Right lobe of liver (tissue), 6 donors: ENCODE measurements around the gene OGN. TPM values are rescaled to one million over a fixed set of nuclear protein-coding genes. Genes with fewer than 3 reads are reported as not detected.

Experiments
- ATAC-seq, 4 donors: fragments of 200-7000 bp; cut with Tn5 transposase; one replicate each; pipeline ENCODE4 v1.9.1; 2020; ENCODE audit warnings: mild to moderate bottlenecking in 4 of 4, moderate library complexity in 4 of 4
- DNase-seq, 3 donors: peaks; one replicate each; pipeline ENCODE4 v3.0.0-alpha.2; 2020
- H3K27ac ChIP-seq, 3 donors: fragments of 200-600 bp; one replicate each; pipeline ENCODE4 v1.8.0; 2022
- H3K27me3 ChIP-seq, 2 donors: fragments of 200-600 bp; one replicate each; pipeline ENCODE4 v1.8.0; 2022
- H3K36me3 ChIP-seq, 4 donors: fragments of 200-600 bp; sonication (generic) in 1 of 4; one replicate each; pipeline versions ENCODE4 v1.5.1 to v1.8.0; 2017 to 2022; ENCODE audit warnings: control low read depth in 1 of 4
- H3K4me1 ChIP-seq, 4 donors: fragments of 200-600 bp; sonication (generic) in 1 of 4; one replicate each; pipeline versions ENCODE4 v1.5.1 to v1.8.0; 2017 to 2022; ENCODE audit warnings: control low read depth in 1 of 4
- H3K4me3 ChIP-seq, 3 donors: fragments of 200-600 bp; one replicate each; pipeline ENCODE4 v1.8.0; 2022
- H3K9me3 ChIP-seq, 4 donors: fragments of 200-600 bp; sonication (generic) in 1 of 4; one replicate each; pipeline versions ENCODE4 v1.5.1 to v1.8.0; 2017 to 2022; ENCODE audit warnings: control low read depth in 1 of 4
- POLR2A ChIP-seq: fragments of 450-650 bp; IDR thresholded peaks from one replicate; pipeline ENCODE4 v1.6.1; 2017; ENCODE audit warnings: antibody characterized with exemption, mild to moderate bottlenecking
- WGBS: methylation state at CpG from one replicate; pipeline ENCODE4 v1.1.6; 2018; ENCODE audit warnings: low coverage, low lambda C conversion rate; ENCODE audit not compliant: insufficient coverage; ENCODE audit errors: missing lambda C conversion rate; 5-methylcytosine and 5-hydroxymethylcytosine counted together
- intact Hi-C, 2 donors: fragments of 100-400 bp; cut with DNase I; formaldehyde crosslinking; loops; one replicate each; pipeline versions ENCODE4 v1.11.2 to v1.14.1; 2022
- total RNA-seq, 6 experiments: library from RNA; depleted of rRNA in 2 of 6; stranded (reverse); fragments of >200 nt in 2 of 6; fragmentation: NEBNext Ultra II Directional in 3 of 6; extraction: Animal tissue kit (Norgen Biotek cat#: 25700) in 3 of 6; gene quantifications; one replicate each; pipeline versions ENCODE4 v1.1.0 to v1.2.4, GENCODE V29; 2016 to 2023
- TF ChIP-seq, protein P1 (sequence below), 4 donors: fragments of 200-600 bp in 3 of 4; fragments of 450-650 bp in 1 of 4; IDR thresholded peaks; one replicate each; pipeline versions ENCODE4 v1.5.1 to v1.8.0; 2016 to 2022; ENCODE audit warnings: antibody characterized with exemption in 4 of 4, mild to moderate bottlenecking in 2 of 4
- donor health status: DM: no; HTN: yes; CAD: no.
- donor health status: DM: no; HTN: no; CAD: no.
- donor health status: DM: no; HTN: no; CAD: no.
- donor health status: DM: no; HTN: yes; CAD: no.
- donor health status: DM: no; HTN: yes; CAD: no.

OGN gene
- total RNA-seq, 6 experiments from 2014 or later = 0.31 to 1.6 (median 0.43) TPM; not detected in 1

DNA sequence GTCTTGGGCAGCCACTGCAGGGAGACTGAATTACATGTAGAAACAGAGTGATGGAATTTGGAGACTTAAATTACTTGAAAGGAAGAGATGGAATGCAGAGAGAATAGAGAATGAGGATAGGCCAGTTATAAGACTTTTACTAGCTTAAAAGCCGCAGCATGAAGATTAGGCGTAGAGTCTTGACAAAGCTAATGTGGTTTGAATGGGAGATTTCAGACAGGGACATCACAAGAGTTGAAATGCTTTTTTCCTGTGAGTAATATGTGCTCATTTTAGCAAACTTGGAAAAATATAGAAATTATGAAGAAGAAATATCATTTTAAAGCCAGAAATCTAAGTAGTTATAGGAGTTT is 71.1 kb downstream of the OGN start:
- no peak for ATAC-seq
- TF ChIP-seq, protein P1, sequence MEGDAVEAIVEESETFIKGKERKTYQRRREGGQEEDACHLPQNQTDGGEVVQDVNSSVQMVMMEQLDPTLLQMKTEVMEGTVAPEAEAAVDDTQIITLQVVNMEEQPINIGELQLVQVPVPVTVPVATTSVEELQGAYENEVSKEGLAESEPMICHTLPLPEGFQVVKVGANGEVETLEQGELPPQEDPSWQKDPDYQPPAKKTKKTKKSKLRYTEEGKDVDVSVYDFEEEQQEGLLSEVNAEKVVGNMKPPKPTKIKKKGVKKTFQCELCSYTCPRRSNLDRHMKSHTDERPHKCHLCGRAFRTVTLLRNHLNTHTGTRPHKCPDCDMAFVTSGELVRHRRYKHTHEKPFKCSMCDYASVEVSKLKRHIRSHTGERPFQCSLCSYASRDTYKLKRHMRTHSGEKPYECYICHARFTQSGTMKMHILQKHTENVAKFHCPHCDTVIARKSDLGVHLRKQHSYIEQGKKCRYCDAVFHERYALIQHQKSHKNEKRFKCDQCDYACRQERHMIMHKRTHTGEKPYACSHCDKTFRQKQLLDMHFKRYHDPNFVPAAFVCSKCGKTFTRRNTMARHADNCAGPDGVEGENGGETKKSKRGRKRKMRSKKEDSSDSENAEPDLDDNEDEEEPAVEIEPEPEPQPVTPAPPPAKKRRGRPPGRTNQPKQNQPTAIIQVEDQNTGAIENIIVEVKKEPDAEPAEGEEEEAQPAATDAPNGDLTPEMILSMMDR (IDR thresholded peaks at IDR 0.05) = no peak
- no peak for TF ChIP-seq POLR2A
- no peaks in the 10 kb centered on the region for H3K36me3 ChIP-seq
- intact Hi-C loops = loop anchor here in 1 of 2 donors (10.0 kb wide), 1 partner anchor 302 kb away; no protein-coding TSS in a partner anchor
- H3K4me3 ChIP-seq = no peak overlapping the region
- H3K27me3 ChIP-seq = no peaks in the 10 kb centered on the region
- no peaks in the 10 kb centered on the region for H3K4me1 ChIP-seq
- H3K9me3 ChIP-seq = no peaks in the 10 kb centered on the region
- no peak for DNase-seq
- no peak overlapping the region for H3K27ac ChIP-seq
- WGBS = 96% methylated on average over 2 of the region's 2 CpGs

Other genes starting within 250 kb of the OGN start
- gene IARS1, start 110.9 kb downstream of the OGN start, total RNA-seq = 10 to 100 TPM; 31.8 to 64.9 (median 40.6) TPM
- 10 to 100 TPM in 5 of 6 experiments, 1 to 10 TPM in 1; 8.9 to 25.9 (median 15.9) TPM for gene NOL8, start 79.2 kb downstream of the OGN start, total RNA-seq
- gene CENPP, start 78.6 kb downstream of the OGN start, total RNA-seq = 1 to 10 TPM; 1.0 to 3.7 (median 1.5) TPM
- gene OMD, start 19.9 kb upstream of the OGN start, total RNA-seq = 1 to 10 TPM in 2 of 6 experiments, under 1 TPM in 3, not detected in 1; 0.11 to 2.0 (median 0.56) TPM
- 10 to 100 TPM in 3 of 6 experiments, 1 to 10 TPM in 3; 3.8 to 13.3 (median 10.4) TPM for gene ASPN, start 77.9 kb upstream of the OGN start, total RNA-seq
- 10 to 100 TPM; 19.0 to 27.1 (median 22.4) TPM for gene ECM2, start 131.4 kb upstream of the OGN start, total RNA-seq